Midbrain (tissue), 1 donor: ENCODE data around the gene DPEP1.
"Not testable (repeated sequence)": the region's sequence is repeated elsewhere in the genome, so short reads cannot be mapped to it uniquely, and the experiment has no call there.

Experiments
- DNase-seq: peaks from one replicate; lab custom pipeline; 2025; lab: John Stamatoyannopoulos, UW

Gene DPEP1

DNA sequence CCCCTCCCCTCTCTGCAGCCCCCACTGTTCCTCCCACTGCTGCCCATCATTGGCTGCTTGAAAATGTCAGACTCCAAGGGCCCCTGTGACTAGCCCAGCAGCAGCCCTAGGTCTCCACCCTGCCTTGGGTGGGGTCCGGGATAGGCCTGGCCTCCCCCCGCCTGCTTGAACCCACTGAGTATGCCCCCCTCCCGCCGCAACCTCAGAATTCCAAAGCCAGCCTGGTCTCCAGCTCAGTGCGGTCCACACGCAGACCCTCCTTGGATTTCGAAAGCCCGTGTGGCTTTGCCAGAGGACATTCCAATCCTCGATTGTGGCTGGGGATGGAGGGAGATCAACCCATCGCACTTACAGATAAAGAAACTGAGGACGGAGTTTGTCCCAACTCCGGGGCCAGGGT is 6.4 kb downstream of the DPEP1 start:
- DNase-seq: no peak

DNA sequence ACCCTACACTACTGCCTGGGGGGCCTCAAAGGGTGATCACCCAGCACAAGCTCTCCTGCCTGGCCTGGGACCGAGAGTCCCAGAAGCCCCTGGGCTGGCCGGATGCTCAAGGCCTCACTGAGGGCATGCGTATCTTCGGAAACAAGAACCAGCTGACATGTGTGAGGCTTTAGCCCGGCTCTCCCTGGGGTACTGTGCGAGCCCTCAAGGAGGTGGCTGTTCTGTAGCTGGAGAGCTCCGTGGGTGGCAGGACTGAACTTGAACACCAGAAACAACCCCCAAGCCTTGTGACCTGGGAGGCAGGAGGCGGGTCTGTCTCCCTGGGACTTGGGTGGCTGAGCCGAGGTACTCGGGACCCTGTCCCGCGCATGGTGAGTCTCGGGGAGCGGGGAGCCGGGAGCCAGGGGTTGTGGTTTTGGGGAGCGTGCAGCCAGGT is 7.0 kb downstream of the DPEP1 start:
- no peak for DNase-seq

DNA sequence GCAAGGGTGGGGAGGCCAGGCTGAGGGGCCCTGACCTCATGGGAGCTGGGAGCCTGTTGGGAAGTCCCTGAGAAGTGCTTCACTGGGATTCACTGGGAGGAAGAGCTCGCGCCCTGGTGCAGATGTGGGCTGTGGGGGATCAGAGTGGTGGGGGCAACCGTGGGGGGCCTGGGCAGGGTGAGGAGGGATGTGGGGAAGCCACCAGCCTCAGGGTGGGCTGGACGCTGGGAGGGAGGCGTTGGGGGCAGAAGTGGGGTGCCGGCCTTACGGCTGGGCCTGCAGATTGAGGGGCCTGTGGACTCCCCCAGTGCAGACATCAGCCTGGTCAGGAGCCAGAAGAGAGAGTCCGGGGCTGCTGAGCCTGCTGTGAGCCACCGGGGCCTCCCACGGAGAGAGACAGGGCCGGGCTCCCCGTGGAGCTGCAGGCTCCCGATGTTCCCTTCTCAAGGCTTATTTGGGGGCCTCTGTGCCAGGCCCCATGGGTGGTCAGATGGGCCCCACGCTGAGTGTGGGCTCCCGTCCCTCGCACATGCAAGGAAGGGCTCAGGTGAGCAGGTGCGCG is 7.8 kb downstream of the DPEP1 start:
- DNase-seq: no peak

DNA sequence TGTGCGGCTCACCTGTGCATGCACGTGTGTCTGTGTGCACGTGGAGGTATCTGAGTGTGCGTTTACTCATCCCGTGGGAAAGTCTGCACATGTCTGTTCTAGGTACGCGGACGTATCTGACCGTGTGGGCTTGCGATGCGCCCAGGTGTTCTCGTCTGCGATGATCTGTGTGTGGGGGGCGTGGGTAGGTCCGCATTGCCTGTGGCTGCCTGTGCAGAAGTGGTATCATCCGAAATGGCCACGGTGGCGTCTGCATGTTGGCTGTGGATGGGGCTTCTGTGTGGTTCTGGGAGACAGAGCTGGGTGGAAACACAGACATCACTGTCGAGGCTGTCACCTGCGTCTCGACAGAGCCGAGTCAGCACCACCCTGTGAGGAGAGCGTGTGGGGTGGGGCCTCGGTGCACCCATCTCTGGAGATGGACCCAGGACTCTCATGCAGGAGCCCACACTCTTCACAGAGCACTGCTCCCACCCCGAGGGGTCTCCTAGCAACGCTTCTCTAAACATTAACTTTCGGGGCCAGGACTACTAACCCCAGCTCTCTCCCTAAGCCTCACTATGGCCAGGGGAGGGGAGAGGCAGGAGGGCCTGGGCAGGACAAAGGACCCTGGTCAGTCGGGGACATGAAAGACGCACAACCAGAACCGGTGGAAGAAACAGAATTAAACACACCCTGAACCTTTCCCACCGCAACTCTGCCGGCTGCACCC is 8.4 kb downstream of the DPEP1 start:
- DNase-seq: no peak

DNA sequence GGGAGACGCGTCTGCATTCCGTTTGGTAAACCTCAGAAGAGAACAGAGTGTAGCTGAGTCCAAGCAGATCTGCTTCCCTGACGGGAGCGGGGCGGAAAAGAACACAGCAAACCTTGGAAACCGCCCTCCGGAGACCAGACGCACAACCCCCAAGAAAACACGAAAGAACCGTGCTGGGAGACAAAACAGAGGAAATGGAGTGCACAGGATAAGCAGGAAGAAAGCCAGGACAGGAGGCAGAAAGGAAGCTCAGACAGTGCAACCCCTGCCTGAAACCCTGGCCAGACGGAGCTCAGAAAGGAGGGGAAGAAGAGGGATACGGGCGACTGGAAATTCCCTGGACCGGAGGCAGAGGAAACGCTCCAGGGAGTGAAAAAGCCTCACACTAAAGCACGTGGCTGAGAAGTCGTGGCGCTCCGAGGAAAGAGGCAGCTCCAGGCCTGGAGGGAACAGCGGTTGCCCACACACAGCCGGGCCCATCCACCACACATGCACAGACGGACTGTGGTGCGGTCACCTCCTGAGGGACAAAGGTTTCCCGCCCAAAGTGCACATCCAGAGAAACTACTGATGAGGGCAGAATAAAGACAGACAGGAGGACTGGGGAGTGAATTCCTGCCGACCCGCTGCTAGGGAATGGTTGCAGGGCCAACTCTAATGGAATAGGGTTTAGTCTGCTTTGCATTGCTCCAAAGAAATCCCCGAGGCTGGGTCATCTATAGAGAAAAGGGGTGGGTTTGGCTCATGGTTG is 10.2 kb downstream of the DPEP1 start:
- no peak for DNase-seq

DNA sequence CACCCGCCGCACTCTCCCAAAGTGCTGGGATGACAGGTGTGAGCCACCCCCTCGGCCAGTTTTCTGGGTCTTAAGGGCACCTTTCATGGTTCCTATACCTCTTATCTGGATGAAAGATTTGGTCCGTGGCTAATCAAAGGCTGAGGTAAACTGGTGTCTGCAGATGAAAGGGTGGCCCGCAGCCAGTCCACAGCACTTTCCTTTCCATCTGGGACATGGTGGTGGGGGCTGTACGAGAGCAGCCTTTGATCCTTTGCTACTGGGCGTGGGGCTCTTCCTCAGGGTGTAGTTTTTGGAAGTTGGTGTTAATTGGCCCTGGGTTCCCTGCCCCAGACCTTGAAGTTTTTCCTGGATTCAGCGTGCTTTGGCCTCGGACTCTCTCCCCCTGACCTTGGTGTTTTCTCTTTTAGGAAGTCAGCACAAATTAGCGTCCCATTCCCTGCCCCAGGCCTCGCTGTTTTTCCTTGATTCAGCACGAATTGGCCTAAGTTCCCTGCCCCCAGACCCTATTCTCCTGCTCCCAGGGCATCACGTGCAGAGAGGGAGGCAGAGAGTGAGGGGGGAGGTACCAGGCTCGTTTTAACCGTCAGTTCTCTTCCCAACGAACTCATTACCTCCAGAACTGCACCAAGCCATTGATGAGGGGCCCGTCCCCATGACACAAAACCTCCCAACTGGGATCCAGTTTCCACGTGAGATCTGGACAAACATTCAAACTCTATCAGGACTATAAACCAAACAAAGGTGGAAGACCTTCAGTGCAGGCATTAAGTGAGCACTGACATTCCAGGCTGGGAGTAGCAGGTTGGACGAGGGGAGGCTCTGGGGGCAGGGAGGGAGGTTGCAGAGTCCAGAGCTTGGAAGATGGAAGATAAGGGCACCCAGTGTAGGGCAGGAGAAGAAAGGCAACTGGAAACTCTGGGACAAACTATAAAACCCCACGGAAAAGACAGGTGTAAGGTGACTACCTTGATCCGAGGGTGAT is 11.6 kb downstream of the DPEP1 start:
- DNase-seq: no peak

DNA sequence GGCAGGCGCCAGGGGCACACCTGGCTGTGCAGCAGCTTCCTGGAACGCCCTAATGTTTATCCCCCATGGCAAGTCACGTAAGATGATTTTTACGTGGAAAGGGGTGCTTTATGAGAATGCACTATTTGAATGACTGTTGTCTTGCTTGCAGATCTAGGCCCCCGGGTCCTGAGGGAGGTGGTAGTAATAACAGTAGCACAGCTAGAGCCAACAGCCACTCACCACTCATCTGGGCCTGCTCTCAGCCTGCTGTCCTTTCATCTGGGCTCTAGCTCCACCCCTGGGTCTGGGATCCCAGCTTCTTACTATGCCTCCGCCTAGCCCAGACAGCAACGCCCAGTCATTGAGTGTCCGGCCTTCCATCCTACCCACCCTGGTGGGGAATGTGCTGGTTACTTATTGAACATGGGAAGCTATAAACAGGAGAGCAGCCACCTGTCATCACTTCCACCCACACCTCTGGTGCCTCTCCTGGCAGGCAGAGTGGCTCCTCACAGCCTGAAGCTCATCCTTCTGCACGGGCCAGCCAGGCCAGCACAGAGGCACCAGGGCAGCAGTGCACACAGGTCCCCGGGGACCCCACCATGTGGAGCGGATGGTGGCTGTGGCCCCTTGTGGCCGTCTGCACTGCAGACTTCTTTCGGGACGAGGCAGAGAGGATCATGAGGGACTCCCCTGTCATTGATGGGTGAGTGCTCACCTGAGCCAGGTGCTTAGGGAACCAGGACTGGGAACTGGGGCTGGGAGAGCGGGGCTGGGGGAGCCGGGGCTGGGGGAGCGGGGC is 16.6 kb downstream of the DPEP1 start:
- no peak for DNase-seq

DNA sequence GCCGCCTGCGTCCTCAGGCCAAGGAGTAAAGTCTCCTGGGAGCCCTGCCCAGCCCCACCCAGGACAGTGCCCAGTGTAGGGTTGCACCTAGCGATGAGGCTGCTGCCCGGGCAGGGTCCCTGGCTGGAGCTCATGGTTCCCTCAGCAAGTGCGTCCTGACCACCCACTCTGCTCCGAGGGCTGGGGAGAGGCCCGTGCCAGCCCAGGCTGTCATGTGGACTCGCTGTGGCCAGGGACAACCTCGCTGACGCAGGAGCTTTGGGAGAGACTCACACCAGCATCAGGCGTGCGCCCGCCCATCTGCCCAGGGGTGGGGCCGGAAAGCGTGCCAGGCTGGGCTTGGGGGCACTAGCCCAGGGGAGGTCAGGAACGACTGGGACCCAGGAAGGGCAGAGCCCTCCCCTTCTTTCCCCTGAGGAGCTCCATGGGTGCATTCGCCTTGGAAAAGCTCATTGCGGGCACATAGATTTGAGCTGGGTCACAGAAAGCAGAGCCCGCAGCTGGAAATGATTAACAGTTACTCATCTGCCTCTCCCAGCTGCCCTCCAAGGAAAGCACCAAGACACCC is 19.7 kb downstream of the DPEP1 start:
- no peak for DNase-seq

DNA sequence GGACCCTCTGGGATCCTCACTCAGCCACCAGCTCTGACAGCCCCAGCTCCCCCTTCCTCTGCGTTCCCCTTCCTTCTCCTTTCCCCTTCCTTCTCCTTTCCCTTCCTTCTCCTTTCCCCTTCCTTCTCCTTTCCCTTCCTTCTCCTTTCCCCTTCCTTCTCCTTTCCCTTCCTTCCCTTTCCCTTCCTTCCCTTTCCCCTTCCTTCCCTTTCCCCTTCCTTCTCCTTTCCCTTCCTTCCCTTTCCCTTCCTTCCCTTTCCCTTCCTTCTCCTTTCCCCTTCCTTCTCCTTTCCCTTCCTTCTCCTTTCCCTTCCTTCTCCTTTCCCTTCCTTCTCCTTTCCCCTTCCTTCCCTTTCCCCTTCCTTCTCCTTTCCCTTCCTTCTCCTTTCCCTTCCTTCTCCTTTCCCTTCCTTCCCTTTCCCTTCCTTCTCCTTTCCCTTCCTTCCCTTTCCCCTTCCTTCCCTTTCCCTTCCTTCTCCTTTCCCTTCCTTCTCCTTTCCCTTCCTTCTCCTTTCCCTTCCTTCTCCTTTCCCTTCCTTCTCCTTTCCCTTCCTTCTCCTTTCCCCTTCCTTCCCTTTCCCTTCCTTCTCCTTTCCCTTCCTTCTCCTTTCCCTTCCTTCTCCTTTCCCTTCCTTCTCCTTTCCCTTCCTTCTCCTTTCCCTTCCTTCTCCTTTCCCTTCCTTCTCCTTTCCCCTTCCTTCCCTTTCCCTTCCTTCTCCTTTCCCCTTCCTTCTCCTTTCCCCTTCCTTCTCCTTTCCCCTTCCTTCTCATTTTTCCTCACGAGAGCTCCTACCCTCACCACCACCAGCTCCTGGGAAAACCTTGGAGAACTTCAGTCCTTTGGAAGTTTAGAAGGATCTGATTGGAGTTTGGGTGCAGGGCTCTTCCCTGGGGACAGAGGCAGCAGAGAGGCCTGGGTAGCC is 21.3 kb downstream of the DPEP1 start:
- not testable (repeated sequence) for DNase-seq

DNA sequence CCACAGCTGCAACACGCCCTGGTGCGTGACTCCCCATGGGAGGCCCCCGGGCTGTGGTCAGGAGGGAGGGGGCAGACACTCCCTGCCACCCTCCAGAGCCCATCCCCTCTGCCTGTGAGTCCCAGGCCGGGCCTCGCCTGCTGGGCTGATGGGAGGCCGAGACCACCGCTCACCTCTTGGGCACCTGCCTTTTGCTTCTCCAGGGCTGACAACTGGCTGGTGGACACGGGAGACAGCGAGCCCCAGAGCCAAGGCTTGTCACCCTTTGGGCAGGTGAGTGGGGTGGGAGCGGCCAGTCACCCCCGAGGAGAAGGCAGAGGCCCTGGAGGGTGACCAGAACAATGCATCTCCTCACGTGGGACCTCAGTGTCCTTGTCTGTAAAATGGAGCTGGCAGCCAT is 23.2 kb downstream of the DPEP1 start:
- no peak for DNase-seq

DNA sequence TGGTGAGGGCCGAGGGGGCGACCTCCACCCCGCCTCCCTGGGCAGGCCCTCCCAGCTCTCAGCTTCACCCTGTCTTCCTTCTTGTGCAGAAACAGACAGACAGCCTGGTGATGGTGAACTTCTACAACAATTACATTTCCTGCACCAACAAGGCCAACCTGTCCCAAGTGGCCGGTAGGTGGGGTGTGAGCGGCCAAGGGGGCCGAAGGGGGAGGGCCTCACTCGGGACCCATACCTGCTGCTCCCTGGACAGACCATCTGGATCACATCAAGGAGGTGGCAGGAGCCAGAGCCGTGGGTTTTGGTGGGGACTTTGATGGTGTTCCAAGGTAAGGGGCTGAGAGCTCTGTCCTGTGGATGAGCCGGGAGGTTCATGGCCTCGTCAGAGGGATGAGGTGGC is 23.9 kb downstream of the DPEP1 start:
- no peak for DNase-seq

DNA sequence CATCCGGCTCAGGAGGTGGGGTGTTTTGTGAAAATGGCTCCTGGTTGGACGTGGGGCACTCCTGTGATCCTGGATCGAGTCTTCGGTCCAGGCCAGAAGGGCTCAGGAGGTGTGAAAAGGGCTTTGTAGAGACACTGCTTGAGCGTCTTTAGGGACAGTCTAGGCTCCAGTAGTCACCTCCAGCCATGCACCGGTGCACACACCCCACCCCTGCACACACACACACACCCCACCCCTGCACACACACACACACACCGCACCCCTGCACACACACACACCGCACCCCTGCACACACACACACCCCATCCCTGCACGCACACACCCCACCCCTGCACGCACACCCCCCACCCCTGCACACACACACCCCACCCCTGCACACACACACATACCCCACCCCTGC is 25.0 kb downstream of the DPEP1 start:
- DNase-seq: no peak

DNA sequence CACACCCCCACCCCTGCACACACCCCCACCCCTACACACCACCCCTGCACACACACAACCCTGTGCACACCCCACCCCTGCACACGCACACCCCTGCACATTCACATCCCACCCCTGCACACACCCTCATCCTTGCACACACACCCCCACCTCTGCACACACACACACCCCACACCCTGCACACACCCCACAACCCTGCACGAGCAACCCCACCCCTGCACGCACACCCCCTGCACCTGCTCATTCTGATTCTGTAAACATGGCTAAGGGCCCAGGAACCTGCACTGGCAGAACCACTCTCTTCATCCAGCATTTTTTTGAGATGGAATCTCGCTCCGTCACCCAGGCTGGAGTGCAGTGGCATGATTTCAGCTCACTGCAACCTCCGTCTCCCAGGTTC is 25.9 kb downstream of the DPEP1 start:
- no peak for DNase-seq

DNA sequence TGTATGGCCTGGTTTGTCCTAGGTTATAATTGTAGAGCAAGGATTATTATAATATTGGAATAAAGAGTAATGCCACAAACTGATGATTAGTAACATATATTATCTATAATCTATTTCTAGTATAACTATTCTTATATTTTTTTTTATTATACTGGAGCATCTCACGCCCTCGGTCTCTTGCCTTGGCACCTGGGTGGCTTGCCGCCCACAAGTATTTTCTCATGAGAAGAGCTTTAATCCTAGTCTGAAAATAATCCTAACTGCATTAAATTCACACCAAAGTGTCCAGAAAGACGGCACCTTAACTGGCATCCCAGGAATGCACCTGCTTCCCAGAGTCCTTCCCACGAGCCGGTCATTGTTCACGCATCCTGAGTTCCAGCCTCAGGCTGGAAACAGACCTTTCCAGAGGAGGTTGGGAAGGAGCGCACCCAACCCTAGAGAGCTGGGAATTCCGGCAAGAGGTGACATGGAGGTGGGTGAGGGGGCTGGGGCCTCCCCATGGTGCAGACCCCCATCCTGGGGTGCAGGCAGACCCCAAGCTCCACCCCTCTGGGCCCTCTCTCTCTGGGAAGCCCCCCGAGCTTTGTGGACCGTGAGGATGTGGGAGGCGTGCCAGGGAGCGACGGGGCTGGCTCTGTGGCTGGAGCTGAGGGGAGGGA is 28.1 kb downstream of the DPEP1 start:
- DNase-seq: no peak

DNA sequence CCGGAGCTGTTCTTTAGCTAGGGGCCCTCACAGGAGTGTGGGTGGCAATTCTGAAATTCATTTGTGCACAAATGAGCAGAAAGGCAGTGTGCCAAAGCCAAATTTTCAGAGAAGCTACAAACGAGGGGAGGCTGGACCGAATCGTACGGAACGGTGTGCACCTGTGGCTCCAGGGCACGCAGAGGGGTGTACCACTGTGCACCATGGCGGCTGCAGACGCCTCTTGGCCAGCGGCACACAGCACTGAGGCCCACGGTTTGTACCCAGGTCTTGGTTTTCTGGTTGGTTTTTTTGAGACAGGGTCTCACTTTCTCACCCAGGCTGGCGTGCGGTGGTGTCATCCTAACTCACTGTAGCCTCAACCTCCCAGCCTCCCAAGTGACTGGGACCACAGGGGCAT is 29.1 kb downstream of the DPEP1 start:
- no peak for DNase-seq

DNA sequence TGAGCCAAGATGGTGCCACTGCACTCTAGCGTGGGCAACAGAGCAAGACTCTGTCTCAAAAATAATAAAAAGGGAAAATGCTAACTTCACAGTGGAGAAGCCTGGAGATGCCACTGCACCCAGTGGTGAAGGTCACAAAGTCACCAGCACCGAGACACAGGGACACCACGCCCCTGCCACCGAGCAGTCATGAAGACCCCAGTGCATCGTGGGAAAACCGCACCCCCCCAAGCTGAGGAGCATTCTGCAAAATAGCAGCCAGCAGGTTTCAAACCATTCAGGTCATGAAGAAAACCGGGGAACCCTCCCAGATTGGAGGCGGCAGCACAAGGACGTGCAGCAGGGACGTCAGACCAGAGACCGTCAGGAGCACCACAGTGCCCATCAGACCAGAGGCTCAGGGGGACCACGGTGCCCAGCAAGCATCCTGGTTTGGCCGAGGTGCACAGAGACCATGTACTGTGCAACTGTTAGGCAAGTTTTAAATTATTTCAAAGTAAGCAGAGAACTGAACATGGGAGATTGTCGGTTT is 30.4 kb downstream of the DPEP1 start:
- no peak for DNase-seq

DNA sequence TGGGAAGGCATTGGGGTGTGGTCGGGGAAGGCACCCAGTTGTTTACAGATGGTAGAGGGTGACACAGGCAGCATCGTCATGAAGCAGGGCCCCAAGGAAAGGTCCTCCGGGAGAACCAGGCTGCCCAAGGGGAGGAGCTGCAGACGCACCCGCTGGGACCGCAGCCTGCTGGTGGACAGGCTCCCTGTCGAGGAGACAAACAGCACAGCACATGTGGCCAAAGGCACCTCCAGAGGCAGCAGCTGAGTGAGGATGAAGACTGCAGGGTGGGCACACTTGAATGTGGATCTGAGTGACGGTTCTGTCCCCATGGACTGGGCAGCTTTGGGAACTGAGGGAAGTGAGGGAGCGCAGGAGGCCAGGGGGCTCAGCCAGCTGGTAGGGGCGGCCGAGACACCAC is 31.7 kb downstream of the DPEP1 start:
- DNase-seq: no peak

DNA sequence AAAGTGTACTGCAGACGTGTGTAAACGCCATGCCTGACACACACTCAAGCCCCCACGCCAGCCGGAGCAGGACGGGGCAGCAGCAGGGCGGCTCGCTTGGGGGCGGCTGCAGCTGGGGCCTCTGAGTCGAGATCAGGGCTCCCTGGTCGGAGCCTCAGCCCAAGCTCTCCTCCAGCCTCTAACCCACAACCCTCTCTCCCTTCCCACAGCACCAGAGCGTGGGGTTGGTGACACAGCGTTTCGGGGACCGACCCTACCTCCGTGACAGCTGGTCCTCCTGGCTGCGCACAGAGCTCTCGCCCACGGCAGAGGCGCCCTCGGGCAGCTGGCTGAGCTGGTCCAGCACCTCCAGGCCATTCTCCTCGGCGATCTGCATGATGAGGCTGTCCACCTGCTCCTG is 32.8 kb downstream of the DPEP1 start:
- DNase-seq: no peak

DNA sequence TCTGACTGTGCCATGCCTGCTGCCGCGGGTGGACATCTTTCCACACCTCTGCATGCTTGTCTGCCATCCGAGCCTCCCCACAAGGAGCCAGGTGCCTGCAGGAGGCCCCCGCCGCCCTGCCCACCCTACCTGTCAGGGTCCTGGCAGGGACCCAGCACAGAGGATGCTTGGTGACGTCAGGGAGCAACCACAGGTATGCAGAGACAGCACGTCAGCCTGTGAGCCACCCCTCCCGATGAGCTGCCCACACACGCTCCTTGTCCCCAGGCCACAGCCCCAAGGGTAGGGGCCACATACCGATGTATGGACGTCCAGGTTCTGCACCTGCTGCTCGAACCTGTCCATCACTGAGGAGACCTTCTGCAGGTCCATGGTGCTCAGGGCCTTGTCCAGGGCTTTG is 33.5 kb downstream of the DPEP1 start:
- DNase-seq: no peak
